A549 treated with CORT108297 at 1 μM for 4 hours (cell line): ENCODE measurements around the gene PTPRQ. TPM values are rescaled to one million over a fixed set of nuclear protein-coding genes. Genes with fewer than 3 reads are reported as not detected.

Experiments
- total RNA-seq: library from RNA; stranded (reverse); fragments of 200-300 nt; extraction: Qiagen RNA extraction; gene quantifications from 5 replicates; pipeline ENCODE4 v1.2.3, GENCODE V29; 2022

Gene PTPRQ
- total RNA-seq: 0.02 to 0.03 TPM (median 0.02 TPM) in 4 of 5 replicates, not detected in the other

DNA sequence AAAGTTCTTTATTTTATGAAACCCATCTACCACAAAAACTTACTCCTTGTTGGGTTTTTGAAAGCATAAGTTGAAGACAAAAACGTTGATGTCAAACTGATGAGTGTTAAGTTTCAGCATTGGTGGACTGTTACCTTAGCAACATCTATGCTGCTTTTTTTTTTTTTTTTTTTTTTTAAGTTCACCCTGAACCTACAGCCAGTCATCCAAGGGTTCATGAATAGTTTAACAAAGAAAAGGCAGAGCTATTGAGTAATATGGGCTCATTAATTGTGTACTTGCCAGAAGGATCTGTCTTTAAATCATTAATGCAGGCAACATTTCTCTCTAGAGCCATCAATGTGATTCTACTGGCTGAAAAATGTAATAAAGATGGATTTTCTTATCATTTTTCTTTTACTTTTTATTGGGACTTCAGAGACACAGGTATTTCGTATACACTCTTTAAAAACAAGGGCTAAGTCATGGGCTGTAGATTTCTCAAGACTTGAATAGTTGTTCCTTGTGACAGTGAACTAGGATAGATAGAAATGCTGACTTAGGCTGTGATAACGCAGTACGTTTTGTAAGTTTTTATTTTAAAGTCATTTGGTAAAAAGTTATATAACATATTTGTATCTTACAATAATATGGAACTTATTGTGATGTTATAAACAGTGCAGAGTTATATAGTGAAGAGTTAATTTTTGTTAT lies at the start of gene PTPRQ:
Gene PTPRQ (plus strand): TSS at position 262 of the 693 bp plus-strand sequence. CDS start 111 bp downstream, at position 373.

DNA sequence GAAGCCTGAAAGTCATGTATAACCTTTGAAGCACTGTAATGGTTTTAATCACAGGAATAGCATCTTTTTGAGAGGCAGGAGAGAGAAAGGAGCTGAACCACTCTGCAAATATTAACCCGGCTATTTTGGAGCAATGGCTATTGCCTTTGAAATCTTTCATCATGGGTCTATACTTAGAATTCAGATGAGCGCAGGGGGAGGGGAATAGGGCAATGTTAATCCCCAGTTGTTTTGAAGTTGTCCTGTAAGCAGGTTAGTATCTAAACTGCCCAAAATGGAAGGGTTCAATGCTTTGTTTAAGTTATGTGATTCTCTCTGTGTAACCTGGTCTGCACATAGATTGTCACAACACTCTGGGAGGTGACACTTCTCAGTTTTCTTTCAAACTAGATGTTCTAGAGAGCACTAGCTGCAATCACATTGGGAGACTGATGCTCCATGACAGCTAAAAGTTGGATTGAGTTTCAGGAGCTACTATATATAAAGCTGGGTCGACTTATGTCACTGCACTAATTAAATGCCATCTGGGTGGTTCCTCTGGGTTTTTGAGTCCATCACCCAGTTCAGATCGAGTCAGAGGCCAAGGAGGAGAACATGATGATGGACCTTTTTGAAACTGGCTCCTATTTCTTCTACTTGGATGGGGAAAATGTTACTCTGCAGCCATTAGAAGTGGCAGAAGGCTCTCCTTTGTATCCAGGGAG lies 263.2 kb downstream of the PTPRQ start, which contains the start of gene MYF6:
Gene MYF6 (plus strand): TSS at position 509 of the 704 bp plus-strand sequence. CDS start 86 bp downstream, at position 595.

DNA sequence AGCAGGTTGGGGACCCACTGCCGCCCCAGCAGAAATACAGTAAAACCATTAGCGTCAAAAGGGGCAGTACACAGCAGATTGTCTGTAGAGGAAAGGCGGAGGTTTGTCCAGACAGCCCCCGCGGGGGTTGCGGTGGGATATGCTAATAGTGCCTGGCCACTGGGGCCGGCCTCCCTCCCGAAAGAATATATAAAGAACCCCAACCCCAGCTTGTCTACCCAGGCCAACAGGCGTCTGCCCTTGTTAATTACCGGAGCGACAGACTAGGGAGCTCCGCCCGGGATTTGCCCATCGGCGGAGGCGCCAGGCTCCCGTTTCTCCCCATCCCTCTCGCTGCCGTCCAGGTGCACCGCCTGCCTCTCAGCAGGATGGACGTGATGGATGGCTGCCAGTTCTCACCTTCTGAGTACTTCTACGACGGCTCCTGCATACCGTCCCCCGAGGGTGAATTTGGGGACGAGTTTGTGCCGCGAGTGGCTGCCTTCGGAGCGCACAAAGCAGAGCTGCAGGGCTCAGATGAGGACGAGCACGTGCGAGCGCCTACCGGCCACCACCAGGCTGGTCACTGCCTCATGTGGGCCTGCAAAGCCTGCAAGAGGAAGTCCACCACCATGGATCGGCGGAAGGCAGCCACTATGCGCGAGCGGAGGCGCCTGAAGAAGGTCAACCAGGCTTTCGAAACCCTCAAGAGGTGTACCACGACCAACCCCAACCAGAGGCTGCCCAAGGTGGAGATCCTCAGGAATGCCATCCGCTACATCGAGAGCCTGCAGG lies 272.8 kb downstream of the PTPRQ start, which contains the start of gene MYF5:
Gene MYF5 (plus strand): TSS at position 217 of the 774 bp plus-strand sequence. CDS start 152 bp downstream, at position 369.

